Measurements from ENCODE around the gene UROC1. TPM values are rescaled to one million over a fixed set of nuclear protein-coding genes. Genes with fewer than 3 reads are reported as not detected.
A peak's percentile ranks its signal among the peaks of the same experiment; 100 is the strongest.

UROC1 gene
- total RNA-seq, 2 donors from 2014 or later, result not detected

GRCh38 chr3:126456766-126457388, 60.7 kb downstream of the UROC1 start:
- DNase-seq, result no peak

GRCh38 chr3:126456211-126456610, 61.4 kb downstream of the UROC1 start:
- intact Hi-C loops (cut with DNase I), result no loop called here
- ATAC-seq, result peak; percentile 24 to 63
- no peak for DNase-seq

More at GRCh38 chr3:126456766-126457388, 60.7 kb downstream of the UROC1 start:
- ATAC-seq, result no peak
- intact Hi-C loops (cut with DNase I), result no loop called here

- intact Hi-C loops (cut with DNase I), result no loop called here
- ATAC-seq (peak in 1 of 2 donors; percentile 72), DNase-seq (no peak)
These were observed 63.0 kb downstream of the UROC1 start for GRCh38 chr3:126454437-126455198.

GRCh38 chr3:126454025-126454424, 63.5 kb downstream of the UROC1 start:
- intact Hi-C loops (cut with DNase I), result no loop called here
- ATAC-seq (no peak), DNase-seq (no peak)

- intact Hi-C loops (cut with DNase I), result no loop called here
- DNase-seq (no peak), ATAC-seq (no peak)
These were observed 65.4 kb downstream of the UROC1 start for GRCh38 chr3:126452213-126452612.

- ATAC-seq (no peak), DNase-seq (no peak)
These were observed 66.1 kb downstream of the UROC1 start for GRCh38 chr3:126451511-126451910.

GRCh38 chr3:126450744-126451143, 66.8 kb downstream of the UROC1 start:
- intact Hi-C loops (cut with DNase I), result no loop called here
- peak in 1 of 2 donors; percentile 23 for ATAC-seq
- DNase-seq, result no peak

More at GRCh38 chr3:126451511-126451910, 66.1 kb downstream of the UROC1 start:
- intact Hi-C loops (cut with DNase I), result no loop called here

GRCh38 chr3:126450219-126450618, 67.4 kb downstream of the UROC1 start:
- DNase-seq (no peak), ATAC-seq (no peak)
- intact Hi-C loops (cut with DNase I), result no loop called here

GRCh38 chr3:126449621-126450051, 67.9 kb downstream of the UROC1 start:
- ATAC-seq (no peak), DNase-seq (no peak)
- intact Hi-C loops (cut with DNase I), result no loop called here

GRCh38 chr3:126448893-126449180, 68.7 kb downstream of the UROC1 start:
- DNase-seq, result no peak
- intact Hi-C loops (cut with DNase I), result no loop called here
- no peak for ATAC-seq

GRCh38 chr3:126448136-126448892, 69.3 kb downstream of the UROC1 start:
- intact Hi-C loops (cut with DNase I), result no loop called here
- no peak for DNase-seq

GRCh38 chr3:126447456-126448106, 70.0 kb downstream of the UROC1 start:
- DNase-seq (no peak), ATAC-seq (no peak)
- intact Hi-C loops (cut with DNase I), result no loop called here

More at GRCh38 chr3:126448136-126448892, 69.3 kb downstream of the UROC1 start:
- ATAC-seq, result no peak

- DNase-seq (no peak), ATAC-seq (no peak)
- intact Hi-C loops (cut with DNase I), result no loop called here
These were observed 70.8 kb downstream of the UROC1 start for GRCh38 chr3:126446791-126447190.

- ATAC-seq (no peak), DNase-seq (no peak)
- intact Hi-C loops (cut with DNase I), result no loop called here
These were observed 71.3 kb downstream of the UROC1 start for GRCh38 chr3:126446301-126446700.

- intact Hi-C loops (cut with DNase I), result no loop called here
- ATAC-seq, result no peak
- no peak for DNase-seq
These were observed 72.1 kb downstream of the UROC1 start for GRCh38 chr3:126445506-126445905.

- no peak for ATAC-seq
- intact Hi-C loops (cut with DNase I), result no loop called here
- no peak for DNase-seq
These were observed 74.7 kb downstream of the UROC1 start for GRCh38 chr3:126442856-126443242.

- intact Hi-C loops (cut with DNase I), result no loop called here
- peak; percentile 49 for DNase-seq
- ATAC-seq, result peak; percentile 46 to 55
These were observed 75.3 kb downstream of the UROC1 start for GRCh38 chr3:126442094-126442855.

GRCh38 chr3:126441256-126441880, 76.2 kb downstream of the UROC1 start:
- DNase-seq, result no peak
- ATAC-seq, result no peak
- intact Hi-C loops (cut with DNase I), result no loop called here

- DNase-seq (no peak), ATAC-seq (no peak)
- intact Hi-C loops (cut with DNase I), result no loop called here
These were observed 76.9 kb downstream of the UROC1 start for GRCh38 chr3:126440709-126440995.
